Stimulated activated naive CD8-positive, alpha-beta T cell treated with anti-CD3 and anti-CD28 coated beads, Interleukin-15, amount 100 ng/mL, for 72 hours (primary cell): ENCODE results near the gene COG5.

Experiments used
- ATAC-seq: fragments of 150-1000 bp; cut with Tn5 transposase; 2 replicates; pipeline ENCODE4 v1.10.0; 2021; ENCODE audit warnings: mild to moderate bottlenecking, moderate library complexity
- DNase-seq, 2 donors: peaks; one replicate each; pipeline ENCODE4 v3.0.0; 2021 to 2022
- H3K27ac Mint-ChIP-seq, 2 donors: one replicate each; pipeline ENCODE4 v1.8.0; 2022; ENCODE audit warnings: mild to moderate bottlenecking in 2 of 2, mixed read lengths in 2 of 2, moderate library complexity in 2 of 2
- H3K27me3 Mint-ChIP-seq: one replicate; pipeline ENCODE4 v1.8.0; 2022; ENCODE audit warnings: mixed read lengths
- H3K4me1 Mint-ChIP-seq: one replicate; pipeline ENCODE4 v1.8.0; 2022; ENCODE audit warnings: mild to moderate bottlenecking, mixed read lengths
- H3K4me3 Mint-ChIP-seq, 2 donors: one replicate each; pipeline ENCODE4 v1.8.0; 2022; ENCODE audit warnings: mild to moderate bottlenecking in 2 of 2, mixed read lengths in 2 of 2, moderate library complexity in 1 of 2
- H3K9me3 Mint-ChIP-seq, 2 donors: one replicate each; pipeline ENCODE4 v1.8.0; 2022; ENCODE audit warnings: mixed read lengths in 2 of 2

The COG5 gene

DNA sequence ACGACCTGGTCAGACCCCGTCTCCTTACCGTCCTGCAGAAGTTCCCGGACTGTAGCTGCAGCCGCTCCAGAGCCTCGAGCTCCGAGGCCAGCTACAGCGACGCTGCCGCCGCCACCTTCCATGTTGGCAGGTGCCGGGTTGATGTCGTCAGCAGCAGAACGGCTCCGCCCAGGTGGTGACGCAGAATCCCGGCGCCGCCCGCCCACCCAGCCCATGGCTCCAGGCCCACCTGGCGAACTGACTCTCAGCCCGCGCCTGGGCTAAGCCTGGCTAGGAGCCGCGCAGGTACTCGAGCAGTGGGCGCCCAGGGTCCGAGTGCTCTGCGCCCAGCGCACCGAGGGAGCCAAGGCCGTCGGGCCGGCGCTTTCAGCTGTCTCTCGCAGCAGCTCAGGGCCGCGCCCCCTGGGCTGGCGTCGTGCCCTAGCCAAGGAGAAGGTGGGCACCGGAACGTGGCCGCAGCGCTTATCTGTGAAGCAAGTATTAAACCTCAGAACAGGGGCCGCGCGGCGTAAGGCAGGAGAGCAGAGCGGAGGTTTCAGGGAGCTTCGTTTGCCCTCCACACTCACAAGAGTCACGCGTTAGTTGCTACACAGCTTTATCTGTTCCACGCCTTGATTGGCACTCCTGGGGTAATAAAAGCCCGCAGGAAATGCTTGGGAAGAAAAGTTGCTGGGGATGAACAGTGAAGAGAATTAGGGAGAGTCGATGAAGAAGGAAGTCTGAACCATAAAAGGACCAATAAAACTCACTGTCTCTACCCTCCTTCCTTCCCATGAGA is at the start of gene COG5, which contains the start of gene DUS4L:
COG5 (minus strand) TSS at position 146 of the 778 bp plus-strand sequence; CDS start at position 122, 24 bp downstream.
DUS4L (plus strand) TSS at position 197 of the 778 bp plus-strand sequence. CDS start 3,100 bp downstream, outside the sequence.
- peak; percentile 94 for ATAC-seq
- H3K27ac Mint-ChIP-seq = peak within 1 kb of the TSS; percentile 96 to 98
- peaks cover 61% of the 10 kb centered on the region for H3K4me1 Mint-ChIP-seq
- H3K4me3 Mint-ChIP-seq = peak within 1 kb of the TSS; percentile 90 to 96
- no peaks in the 10 kb centered on the region for H3K9me3 Mint-ChIP-seq
- peak; percentile 80 for DNase-seq
- H3K27me3 Mint-ChIP-seq = no peaks in the 10 kb centered on the region

GRCh38 chr7:107613439-107613838 is 49.7 kb upstream of the COG5 start:
- DNase-seq (no peak), ATAC-seq (no peak)
- no peaks in the 10 kb centered on the region for H3K27me3 Mint-ChIP-seq
- H3K27ac Mint-ChIP-seq = no peak overlapping the region
- H3K4me3 Mint-ChIP-seq = no peak overlapping the region
- H3K4me1 Mint-ChIP-seq = no peaks in the 10 kb centered on the region
- H3K9me3 Mint-ChIP-seq = no peaks in the 10 kb centered on the region

DNA sequence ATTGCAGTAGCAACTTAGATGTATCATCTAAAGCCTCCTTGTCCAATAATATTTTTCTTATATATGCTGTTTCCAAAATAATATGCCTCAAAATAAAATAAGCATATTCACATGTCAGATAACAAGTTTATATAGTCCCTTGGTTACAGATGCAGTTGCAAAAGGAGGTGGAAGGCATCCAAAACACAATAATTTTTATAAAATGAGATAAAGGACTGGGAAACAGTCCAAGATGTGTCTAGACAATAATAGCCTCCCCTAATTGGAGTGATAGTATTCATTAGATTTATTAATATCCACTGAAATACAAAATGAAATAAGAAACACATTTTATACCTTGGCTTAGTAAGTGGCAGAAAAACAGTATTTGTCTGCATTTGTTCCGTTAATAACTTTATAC is 46.6 kb upstream of the COG5 start:
- no peaks in the 10 kb centered on the region for H3K4me1 Mint-ChIP-seq
- DNase-seq (no peak), ATAC-seq (no peak)
- H3K9me3 Mint-ChIP-seq = no peaks in the 10 kb centered on the region
- H3K27ac Mint-ChIP-seq = no peak overlapping the region
- H3K27me3 Mint-ChIP-seq = no peaks in the 10 kb centered on the region
- no peak overlapping the region for H3K4me3 Mint-ChIP-seq

- H3K27me3 Mint-ChIP-seq = no peaks in the 10 kb centered on the region
- no peaks in the 10 kb centered on the region for H3K9me3 Mint-ChIP-seq
- H3K4me1 Mint-ChIP-seq = no peaks in the 10 kb centered on the region
- no peak overlapping the region for H3K4me3 Mint-ChIP-seq
- H3K27ac Mint-ChIP-seq = no peak overlapping the region
- ATAC-seq = no peak
- no peak for DNase-seq
These were observed 46.1 kb upstream of the COG5 start for GRCh38 chr7:107609811-107610261.

GRCh38 chr7:107606303-107606702 is 42.6 kb upstream of the COG5 start:
- Mint-ChIP-seq H3K27ac (no peak overlapping the region), H3K27me3 (no peaks in the 10 kb centered on the region), H3K4me1 (no peaks in the 10 kb centered on the region), H3K4me3 (no peak overlapping the region), H3K9me3 (no peaks in the 10 kb centered on the region)
- no peak for ATAC-seq
- no peak for DNase-seq

- H3K4me3 Mint-ChIP-seq = no peak overlapping the region
- no peaks in the 10 kb centered on the region for H3K27me3 Mint-ChIP-seq
- no peak for DNase-seq
- H3K27ac Mint-ChIP-seq = no peak overlapping the region
- no peaks in the 10 kb centered on the region for H3K9me3 Mint-ChIP-seq
- H3K4me1 Mint-ChIP-seq = no peaks in the 10 kb centered on the region
- ATAC-seq = no peak
These were observed 41.6 kb upstream of the COG5 start for GRCh38 chr7:107605218-107605815.

GRCh38 chr7:107600816-107601215 is 37.1 kb upstream of the COG5 start:
- Mint-ChIP-seq H3K9me3 (no peaks in the 10 kb centered on the region), H3K4me3 (no peak overlapping the region), H3K27ac (no peak overlapping the region), H3K4me1 (no peaks in the 10 kb centered on the region), H3K27me3 (no peaks in the 10 kb centered on the region)
- ATAC-seq = no peak
- no peak for DNase-seq

GRCh38 chr7:107599262-107599661 is 35.5 kb upstream of the COG5 start:
- no peak for DNase-seq
- no peak overlapping the region for H3K4me3 Mint-ChIP-seq
- no peak for ATAC-seq
- no peaks in the 10 kb centered on the region for H3K27me3 Mint-ChIP-seq
- H3K9me3 Mint-ChIP-seq = no peaks in the 10 kb centered on the region
- no peak overlapping the region for H3K27ac Mint-ChIP-seq
- H3K4me1 Mint-ChIP-seq = no peaks in the 10 kb centered on the region

GRCh38 chr7:107597953-107598352 is 34.2 kb upstream of the COG5 start:
- Mint-ChIP-seq H3K4me3 (no peak overlapping the region), H3K4me1 (no peaks in the 10 kb centered on the region), H3K27me3 (no peaks in the 10 kb centered on the region), H3K9me3 (no peaks in the 10 kb centered on the region), H3K27ac (no peak overlapping the region)
- DNase-seq (no peak), ATAC-seq (no peak)

- Mint-ChIP-seq H3K4me1 (no peaks in the 10 kb centered on the region), H3K27me3 (no peaks in the 10 kb centered on the region), H3K27ac (no peak overlapping the region), H3K4me3 (no peak overlapping the region), H3K9me3 (no peaks in the 10 kb centered on the region)
- ATAC-seq (no peak), DNase-seq (no peak)
These were observed 33.8 kb upstream of the COG5 start for GRCh38 chr7:107597582-107597916.

DNA sequence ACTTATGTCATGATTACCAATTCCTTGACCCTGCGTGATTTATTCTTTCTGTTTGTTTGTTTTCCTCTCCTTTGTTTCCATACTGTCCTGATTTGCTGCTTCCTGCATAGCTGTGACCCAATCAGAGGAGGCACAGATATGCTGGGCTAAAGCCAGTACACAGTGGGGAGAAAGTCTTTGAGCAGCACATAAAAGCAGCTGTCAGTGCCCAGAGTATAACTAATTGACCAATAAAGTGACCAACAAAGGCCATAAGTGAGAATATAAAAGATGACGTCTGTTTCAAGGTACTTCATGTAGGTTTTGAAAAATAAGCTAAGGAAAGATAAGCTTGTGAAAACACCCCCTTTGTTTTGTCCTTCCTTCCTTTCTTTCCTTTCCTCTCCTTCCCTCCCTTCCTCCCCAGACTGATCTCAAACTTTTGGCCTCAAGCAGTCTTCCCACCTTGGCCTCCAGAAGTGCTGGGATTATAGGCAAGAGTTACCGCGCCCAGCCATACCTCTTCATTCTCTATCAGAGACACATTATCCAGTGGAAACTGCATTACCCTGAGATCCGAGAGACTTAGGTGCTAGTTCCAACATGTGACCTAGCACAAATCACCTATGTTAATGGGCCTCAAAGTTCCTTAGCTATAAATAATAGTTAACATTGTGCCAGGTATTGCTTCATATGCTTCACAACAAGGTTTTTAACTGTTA is 33.3 kb upstream of the COG5 start:
- Mint-ChIP-seq H3K27ac (no peak overlapping the region), H3K27me3 (no peaks in the 10 kb centered on the region)

DNA sequence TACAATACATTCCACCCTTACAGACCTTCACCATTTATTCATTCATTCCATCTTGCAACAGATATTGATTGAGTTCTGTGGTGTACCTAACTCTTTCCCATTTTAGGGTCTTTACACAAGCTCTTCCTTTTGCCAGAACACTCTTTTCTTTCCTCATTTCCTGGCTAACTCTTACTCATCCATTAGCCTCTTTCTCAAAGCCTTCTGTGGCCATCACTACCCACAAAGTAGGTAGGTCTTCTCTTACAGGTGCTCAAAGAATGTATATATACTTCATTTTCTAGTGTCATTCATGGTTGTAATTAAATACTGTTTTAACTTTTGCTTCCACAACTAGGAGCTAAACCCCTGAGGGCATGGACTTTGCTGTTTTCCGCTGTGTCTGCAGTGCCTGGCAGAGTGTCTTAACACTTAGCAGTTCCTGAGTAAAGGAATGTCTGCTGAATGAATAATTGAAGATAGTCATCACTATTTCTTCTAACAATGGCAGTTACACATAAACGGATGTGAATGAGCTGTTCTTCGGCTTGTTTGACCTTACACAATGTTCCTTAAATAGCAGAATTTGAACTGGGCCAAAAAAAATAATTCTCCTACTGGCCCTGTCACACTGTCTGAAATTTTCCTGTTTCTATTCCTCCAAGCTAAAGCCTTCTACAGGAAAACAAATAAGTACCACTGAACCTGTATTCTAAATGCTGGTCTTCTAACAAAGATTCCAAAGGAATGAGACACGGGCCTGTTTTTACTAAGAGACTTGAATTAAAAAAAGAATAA is 31.4 kb upstream of the COG5 start:
- Mint-ChIP-seq H3K27ac (no peak overlapping the region), H3K9me3 (no peaks in the 10 kb centered on the region), H3K4me3 (no peak overlapping the region), H3K4me1 (no peaks in the 10 kb centered on the region), H3K27me3 (no peaks in the 10 kb centered on the region)
- DNase-seq (no peak), ATAC-seq (no peak)

More for the DNA sequence above, 33.3 kb upstream of the COG5 start:
- ATAC-seq (no peak), DNase-seq (no peak)
- Mint-ChIP-seq H3K9me3 (no peaks in the 10 kb centered on the region), H3K4me1 (no peaks in the 10 kb centered on the region), H3K4me3 (no peak overlapping the region)

DNA sequence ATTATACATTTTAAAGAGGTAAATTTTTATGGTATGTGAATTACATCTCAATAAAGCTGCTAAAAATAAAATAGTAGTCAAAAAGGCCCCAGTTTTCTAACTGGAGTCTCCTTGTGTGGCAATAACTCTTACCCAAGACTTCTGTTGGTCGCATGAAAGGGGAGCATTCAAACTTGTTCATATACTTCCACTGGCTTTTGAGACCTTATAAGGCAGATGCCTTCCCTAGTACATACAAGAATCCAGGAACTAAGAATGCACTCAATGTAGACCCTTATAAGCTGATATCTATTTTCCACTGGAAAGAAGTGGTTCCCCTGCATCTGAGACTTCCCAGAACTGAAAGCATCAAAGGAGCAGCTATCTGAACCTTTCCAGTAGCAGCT is 29.3 kb upstream of the COG5 start:
- Mint-ChIP-seq H3K27me3 (no peaks in the 10 kb centered on the region), H3K27ac (no peak overlapping the region), H3K4me1 (no peaks in the 10 kb centered on the region), H3K9me3 (no peaks in the 10 kb centered on the region), H3K4me3 (no peak overlapping the region)
- ATAC-seq (no peak), DNase-seq (no peak)

- Mint-ChIP-seq H3K27me3 (no peaks in the 10 kb centered on the region), H3K27ac (no peak overlapping the region), H3K4me1 (no peaks in the 10 kb centered on the region), H3K4me3 (no peak overlapping the region), H3K9me3 (no peaks in the 10 kb centered on the region)
- ATAC-seq = no peak
- no peak for DNase-seq
These were observed 28.8 kb upstream of the COG5 start for GRCh38 chr7:107592361-107593024.

- Mint-ChIP-seq H3K4me1 (no peaks in the 10 kb centered on the region), H3K9me3 (no peaks in the 10 kb centered on the region), H3K27ac (no peak overlapping the region), H3K27me3 (no peaks in the 10 kb centered on the region), H3K4me3 (no peak overlapping the region)
- ATAC-seq = no peak
- no peak for DNase-seq
These were observed 27.7 kb upstream of the COG5 start for GRCh38 chr7:107591421-107591820.
